ENCODE results near the gene FUBP3. TPM values are rescaled to one million over a fixed set of nuclear protein-coding genes. Genes with fewer than 3 reads are reported as not detected.
A peak's percentile ranks its signal among the peaks of the same experiment; 100 is the strongest.

The FUBP3 gene
- total and polyA plus RNA-seq, 12 donors, result 18.3 to 52.3 (median 39.3) TPM

GRCh38 chr9:130607640-130608420 is 28.5 kb downstream of the FUBP3 start:
- H3K4me1 ChIP-seq (replicated peaks in 1 of 2), result peaks cover 6 to 9% of the 10 kb centered on the region in 2 donors
- peak overlapping the region in 2 of 5 donors; percentile 37 to 68 for H3K27ac ChIP-seq
- WGBS, 4 donors, result 58 to 77% (median 71%) methylated on average over 10 of the region's 10 CpGs
- H3K36me3 ChIP-seq (replicated peaks in 1 of 2), result peaks cover 0 to 6% of the 10 kb centered on the region in 2 donors
- no peak for TF ChIP-seq CTCF (IDR thresholded peaks at IDR 0.05)
- TF ChIP-seq POLR2A (IDR thresholded peaks at IDR 0.05), result no peak
- no peaks in the 10 kb centered on the region for H3K9me3 ChIP-seq (replicated peaks in 1 of 3)
- DNase-seq, result peak; percentile 35 to 70 (median 60)
- H3K27me3 ChIP-seq, result no peaks in the 10 kb centered on the region
- intact Hi-C loops (cut with DNase I), result no loop called here
- H3K4me3 ChIP-seq, result no peak overlapping the region

- intact Hi-C loops (cut with DNase I), result no loop called here
- 74 to 91% (median 82%) methylated on average over 6 of the region's 6 CpGs for WGBS, 4 donors
Observed at GRCh38 chr9:130608554-130609134, 29.3 kb downstream of the FUBP3 start.

GRCh38 chr9:130609163-130609562 is 29.8 kb downstream of the FUBP3 start:
- no peaks in the 10 kb centered on the region for H3K9me3 ChIP-seq (replicated peaks in 1 of 3)
- H3K4me1 ChIP-seq (replicated peaks in 1 of 2), result peaks cover 6 to 9% of the 10 kb centered on the region in 2 donors
- intact Hi-C loops (cut with DNase I), result no loop called here
- H3K27ac ChIP-seq, result no peak overlapping the region
- DNase-seq, result no peak
- no peak for TF ChIP-seq CTCF (IDR thresholded peaks at IDR 0.05)
- no peak for TF ChIP-seq POLR2A (IDR thresholded peaks at IDR 0.05)
- 81 to 95% (median 87%) methylated on average over 7 to 9 of the region's 9 CpGs for WGBS, 4 donors
- no peaks in the 10 kb centered on the region for H3K27me3 ChIP-seq
- peaks cover 0 to 16% of the 10 kb centered on the region in 2 donors for H3K36me3 ChIP-seq (replicated peaks in 1 of 2)
- no peak overlapping the region for H3K4me3 ChIP-seq

More at GRCh38 chr9:130608554-130609134, 29.3 kb downstream of the FUBP3 start:
- Histone ChIP-seq H3K36me3 (replicated peaks in 1 of 2) (peaks cover 0 to 12% of the 10 kb centered on the region in 2 donors), H3K4me1 (replicated peaks in 1 of 2) (peaks cover 6 to 9% of the 10 kb centered on the region in 2 donors), H3K9me3 (replicated peaks in 1 of 3) (no peaks in the 10 kb centered on the region), H3K27me3 (no peaks in the 10 kb centered on the region), H3K27ac (no peak overlapping the region), H3K4me3 (no peak overlapping the region)
- DNase-seq, result no peak
- TF ChIP-seq POLR2A (IDR thresholded peaks at IDR 0.05), result no peak
- no peak for TF ChIP-seq CTCF (IDR thresholded peaks at IDR 0.05)

- WGBS, 4 donors, result 65 to 75% (median 70%) methylated on average over 6 to 8 of the region's 8 CpGs
- Histone ChIP-seq H3K36me3 (replicated peaks in 1 of 2) (peaks cover 0 to 35% of the 10 kb centered on the region in 2 donors), H3K27me3 (no peaks in the 10 kb centered on the region), H3K4me3 (no peak overlapping the region), H3K9me3 (replicated peaks in 1 of 3) (no peaks in the 10 kb centered on the region), H3K4me1 (replicated peaks in 1 of 2) (peaks cover 6 to 9% of the 10 kb centered on the region in 2 donors), H3K27ac (no peak overlapping the region)
- peak in 2 of 7 donors; percentile 36 to 49 for DNase-seq
- intact Hi-C loops (cut with DNase I), result no loop called here
- TF ChIP-seq CTCF (IDR thresholded peaks at IDR 0.05), result no peak
- no peak for TF ChIP-seq POLR2A (IDR thresholded peaks at IDR 0.05)
Observed at GRCh38 chr9:130610862-130611707, 31.7 kb downstream of the FUBP3 start.

All from adrenal gland (tissue), 12 donors.